ENCODE measurements around the gene STPG3.

DNA sequence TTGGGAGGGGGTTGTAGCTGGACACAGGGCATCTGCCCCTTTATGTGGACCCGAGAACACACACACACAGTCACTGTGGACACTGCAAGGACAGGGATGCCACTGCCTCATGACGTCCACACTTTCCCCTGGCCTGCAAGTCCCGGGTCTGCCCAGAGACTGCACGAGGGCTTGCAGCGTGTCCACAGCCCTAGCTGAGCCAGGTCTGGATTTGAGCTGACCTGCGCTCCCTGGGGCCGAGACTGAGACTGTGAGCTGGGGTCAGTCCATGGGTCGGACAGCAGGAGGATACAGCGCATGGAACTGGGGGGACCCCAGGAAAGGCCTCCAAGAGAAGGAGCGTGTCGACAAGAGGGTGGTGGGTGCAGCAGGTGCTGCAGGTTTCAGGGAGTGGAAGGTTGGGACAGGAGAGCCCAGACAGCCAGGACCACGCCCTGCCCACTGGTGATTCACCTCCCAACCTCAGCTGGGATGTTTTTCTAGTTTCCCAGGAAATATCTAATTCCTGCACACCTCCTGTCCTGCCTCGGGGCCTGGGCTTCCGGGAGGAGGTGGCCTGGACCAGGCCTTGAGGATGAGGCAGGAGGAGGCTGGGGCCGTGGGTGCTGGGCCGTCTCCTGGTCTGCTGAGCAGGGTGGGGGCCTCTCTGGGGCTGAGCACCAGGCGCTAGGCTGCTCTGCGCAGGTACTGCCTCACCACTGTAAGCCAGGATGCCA is 24.6 kb upstream of the STPG3 start:
- TF ChIP-seq GATA2 (IDR thresholded peaks at IDR 0.05; ENCODE audit: low read depth, low read length) (no peak), GATA3 (IDR thresholded peaks at IDR 0.05; ENCODE audit: low read depth, low read length) (no peak)
